Uterus (tissue), 2 donors: ENCODE data around the gene RB1.

Experiments
- CTCF ChIP-seq, 4 experiments: fragments of 200-600 bp in 2 of 4; fragments of 450-650 bp in 2 of 4; sonication (generic) in 2 of 4; IDR thresholded peaks; one replicate each; pipeline ENCODE4 v1.5.1; 2016 to 2019; ENCODE audit warnings: antibody characterized with exemption in 4 of 4, mild to moderate bottlenecking in 2 of 4, moderate library complexity in 1 of 4
- POLR2A ChIP-seq, 2 donors: fragments of 450-650 bp; IDR thresholded peaks; one replicate each; pipeline ENCODE4 v1.6.1; 2016; ENCODE audit warnings: antibody characterized with exemption in 2 of 2, mild to moderate bottlenecking in 1 of 2, moderate library complexity in 1 of 2

DNA sequence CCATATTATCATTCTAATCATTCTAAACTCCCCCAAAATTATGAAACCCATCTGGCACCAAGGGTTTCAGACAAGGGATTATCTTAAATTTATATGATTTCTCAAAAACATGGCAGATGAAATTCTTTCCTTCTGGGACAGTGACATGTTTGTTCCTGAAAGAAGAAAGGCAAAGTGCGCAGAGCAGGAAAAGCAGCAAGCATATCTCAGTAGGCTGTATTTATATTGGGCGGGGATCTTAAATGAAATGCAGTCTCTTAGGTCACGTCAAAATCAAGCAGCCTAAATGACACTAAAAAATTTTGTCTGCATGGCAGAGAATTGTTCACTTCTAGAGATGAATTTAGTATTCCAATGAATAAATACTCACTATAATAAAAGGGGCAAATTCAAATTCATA, 180.0 kb downstream of the RB1 start:
- TF ChIP-seq CTCF (IDR thresholded peaks at IDR 0.05) (no peak), POLR2A (IDR thresholded peaks at IDR 0.05) (no peak)
